Right lobe of liver (tissue), 4 donors: ENCODE results near the gene NRN1.
"Not testable (repeated sequence)": the region's sequence is repeated elsewhere in the genome, so short reads cannot be mapped to it uniquely, and the experiment has no call there.

Experiments used
- POLR2A ChIP-seq: fragments of 450-650 bp; IDR thresholded peaks from one replicate; pipeline ENCODE4 v1.6.1; 2017; ENCODE audit warnings: antibody characterized with exemption, mild to moderate bottlenecking
- TF ChIP-seq, protein P1 (sequence below), 4 donors: fragments of 200-600 bp in 3 of 4; fragments of 450-650 bp in 1 of 4; IDR thresholded peaks; one replicate each; pipeline versions ENCODE4 v1.5.1 to v1.8.0; 2016 to 2022; ENCODE audit warnings: antibody characterized with exemption in 4 of 4, mild to moderate bottlenecking in 2 of 4
- donor health status: DM: no; HTN: no; CAD: no.
- donor health status: DM: no; HTN: no; CAD: no.
- donor health status: DM: no; HTN: yes; CAD: no.

DNA sequence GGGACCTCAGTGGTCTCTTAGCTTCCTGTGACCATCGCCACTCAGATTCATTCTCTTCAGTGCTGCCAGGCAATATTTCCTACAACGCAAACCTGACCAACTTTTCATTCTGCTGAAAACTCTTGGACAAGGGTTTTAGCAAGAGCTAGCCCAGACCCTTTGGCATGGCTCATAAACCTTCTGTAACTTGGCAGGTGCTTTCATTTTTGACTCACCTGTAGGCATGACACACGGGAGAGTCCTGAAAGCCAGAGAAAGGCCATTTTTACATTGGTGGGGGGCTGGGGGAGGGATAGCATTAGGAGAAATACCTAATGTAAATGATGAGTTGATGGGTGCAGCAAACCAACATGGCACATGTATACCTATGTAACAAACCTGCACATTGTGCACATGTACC lies 38.7 kb downstream of the NRN1 start:
- TF ChIP-seq, protein P1, sequence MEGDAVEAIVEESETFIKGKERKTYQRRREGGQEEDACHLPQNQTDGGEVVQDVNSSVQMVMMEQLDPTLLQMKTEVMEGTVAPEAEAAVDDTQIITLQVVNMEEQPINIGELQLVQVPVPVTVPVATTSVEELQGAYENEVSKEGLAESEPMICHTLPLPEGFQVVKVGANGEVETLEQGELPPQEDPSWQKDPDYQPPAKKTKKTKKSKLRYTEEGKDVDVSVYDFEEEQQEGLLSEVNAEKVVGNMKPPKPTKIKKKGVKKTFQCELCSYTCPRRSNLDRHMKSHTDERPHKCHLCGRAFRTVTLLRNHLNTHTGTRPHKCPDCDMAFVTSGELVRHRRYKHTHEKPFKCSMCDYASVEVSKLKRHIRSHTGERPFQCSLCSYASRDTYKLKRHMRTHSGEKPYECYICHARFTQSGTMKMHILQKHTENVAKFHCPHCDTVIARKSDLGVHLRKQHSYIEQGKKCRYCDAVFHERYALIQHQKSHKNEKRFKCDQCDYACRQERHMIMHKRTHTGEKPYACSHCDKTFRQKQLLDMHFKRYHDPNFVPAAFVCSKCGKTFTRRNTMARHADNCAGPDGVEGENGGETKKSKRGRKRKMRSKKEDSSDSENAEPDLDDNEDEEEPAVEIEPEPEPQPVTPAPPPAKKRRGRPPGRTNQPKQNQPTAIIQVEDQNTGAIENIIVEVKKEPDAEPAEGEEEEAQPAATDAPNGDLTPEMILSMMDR (IDR thresholded peaks at IDR 0.05) = not testable (repeated sequence)
- not testable (repeated sequence) for TF ChIP-seq POLR2A
